Stimulated activated memory B cell treated with anti-CD40 and anti-IgM and Interleukin-4, amounts not matched to agents 10 μg/mL and 1 μg/mL and 100 μg/mL, for 72 hours (primary cell): ENCODE results near the gene AUTS2.

ENCODE experiments used
- ATAC-seq: fragments of 150-1000 bp; cut with Tn5 transposase; 2 replicates; pipeline ENCODE4 v1.10.0; 2021
- H3K27ac Mint-ChIP-seq: one replicate; pipeline ENCODE4 v1.8.0; 2022; ENCODE audit warnings: mild to moderate bottlenecking, mixed read lengths
- H3K27me3 Mint-ChIP-seq: one replicate; pipeline ENCODE4 v1.8.0; 2022; ENCODE audit warnings: mixed read lengths
- H3K36me3 Mint-ChIP-seq: one replicate; pipeline ENCODE4 v1.8.0; 2022; ENCODE audit warnings: mixed read lengths
- H3K4me1 Mint-ChIP-seq: one replicate; pipeline ENCODE4 v1.8.0; 2022; ENCODE audit warnings: mixed read lengths
- H3K4me3 Mint-ChIP-seq: one replicate; pipeline ENCODE4 v1.8.0; 2022; ENCODE audit warnings: mild to moderate bottlenecking, moderate library complexity, mixed read lengths
- H3K9me3 Mint-ChIP-seq: one replicate; pipeline ENCODE4 v1.8.0; 2022; ENCODE audit warnings: mixed read lengths

The AUTS2 gene

GRCh38 chr7:69949122-69949521 is 350.8 kb downstream of the AUTS2 start:
- Mint-ChIP-seq H3K27ac (no peak overlapping the region), H3K4me3 (no peak overlapping the region), H3K4me1 (peaks cover 14% of the 10 kb centered on the region), H3K27me3 (no peaks in the 10 kb centered on the region), H3K9me3 (no peaks in the 10 kb centered on the region), H3K36me3 (no peaks in the 10 kb centered on the region)
- no peak for ATAC-seq

- no peaks in the 10 kb centered on the region for H3K27me3 Mint-ChIP-seq
- no peaks in the 10 kb centered on the region for H3K36me3 Mint-ChIP-seq
- H3K27ac Mint-ChIP-seq = no peak overlapping the region
- ATAC-seq = no peak
- peaks cover 29% of the 10 kb centered on the region for H3K4me1 Mint-ChIP-seq
- H3K9me3 Mint-ChIP-seq = no peaks in the 10 kb centered on the region
- no peak overlapping the region for H3K4me3 Mint-ChIP-seq
These were observed 353.2 kb downstream of the AUTS2 start for GRCh38 chr7:69951458-69951857.

GRCh38 chr7:69953136-69954067 is 355.1 kb downstream of the AUTS2 start:
- Mint-ChIP-seq H3K4me3 (peak overlapping the region; percentile 41), H3K27ac (peak overlapping the region; percentile 87), H3K36me3 (no peaks in the 10 kb centered on the region), H3K27me3 (no peaks in the 10 kb centered on the region), H3K4me1 (peaks cover 29% of the 10 kb centered on the region), H3K9me3 (no peaks in the 10 kb centered on the region)
- ATAC-seq = peak; percentile 93

- peaks cover 34% of the 10 kb centered on the region for H3K4me1 Mint-ChIP-seq
- H3K27ac Mint-ChIP-seq = no peak overlapping the region
- H3K4me3 Mint-ChIP-seq = no peak overlapping the region
- no peaks in the 10 kb centered on the region for H3K9me3 Mint-ChIP-seq
- H3K27me3 Mint-ChIP-seq = no peaks in the 10 kb centered on the region
- ATAC-seq = no peak
- no peaks in the 10 kb centered on the region for H3K36me3 Mint-ChIP-seq
These were observed 358.3 kb downstream of the AUTS2 start for GRCh38 chr7:69956541-69956940.

- no peak for ATAC-seq
- no peaks in the 10 kb centered on the region for H3K36me3 Mint-ChIP-seq
- no peak overlapping the region for H3K4me3 Mint-ChIP-seq
- peaks cover 43% of the 10 kb centered on the region for H3K4me1 Mint-ChIP-seq
- no peaks in the 10 kb centered on the region for H3K9me3 Mint-ChIP-seq
- H3K27ac Mint-ChIP-seq = no peak overlapping the region
- no peaks in the 10 kb centered on the region for H3K27me3 Mint-ChIP-seq
These were observed 359.4 kb downstream of the AUTS2 start for GRCh38 chr7:69957661-69958060.

- Mint-ChIP-seq H3K4me3 (no peak overlapping the region), H3K27me3 (no peaks in the 10 kb centered on the region), H3K9me3 (no peaks in the 10 kb centered on the region), H3K36me3 (no peaks in the 10 kb centered on the region), H3K27ac (peak overlapping the region; percentile 0), H3K4me1 (peaks cover 37% of the 10 kb centered on the region)
- no peak for ATAC-seq
These were observed 361.7 kb downstream of the AUTS2 start for GRCh38 chr7:69959789-69960499.

- Mint-ChIP-seq H3K27me3 (no peaks in the 10 kb centered on the region), H3K4me1 (peaks cover 33% of the 10 kb centered on the region), H3K27ac (no peak overlapping the region), H3K4me3 (no peak overlapping the region), H3K9me3 (no peaks in the 10 kb centered on the region), H3K36me3 (no peaks in the 10 kb centered on the region)
- ATAC-seq = no peak
These were observed 363.2 kb downstream of the AUTS2 start for GRCh38 chr7:69961436-69961835.

- H3K27me3 Mint-ChIP-seq = no peaks in the 10 kb centered on the region
- H3K27ac Mint-ChIP-seq = peak overlapping the region; percentile 66
- peaks cover 34% of the 10 kb centered on the region for H3K4me1 Mint-ChIP-seq
- peak overlapping the region; percentile 66 for H3K4me3 Mint-ChIP-seq
- no peaks in the 10 kb centered on the region for H3K36me3 Mint-ChIP-seq
- peak; percentile 70 for ATAC-seq
- H3K9me3 Mint-ChIP-seq = no peaks in the 10 kb centered on the region
These were observed 364.2 kb downstream of the AUTS2 start for GRCh38 chr7:69962186-69963065.

- ATAC-seq = no peak
- H3K27ac Mint-ChIP-seq = peak overlapping the region; percentile 66
- H3K4me3 Mint-ChIP-seq = no peak overlapping the region
These were observed 365.1 kb downstream of the AUTS2 start for GRCh38 chr7:69963393-69963792.

GRCh38 chr7:69966766-69967591 is 368.7 kb downstream of the AUTS2 start:
- H3K4me1 Mint-ChIP-seq = peaks cover 35% of the 10 kb centered on the region
- no peak overlapping the region for H3K27ac Mint-ChIP-seq
- no peaks in the 10 kb centered on the region for H3K9me3 Mint-ChIP-seq
- H3K4me3 Mint-ChIP-seq = no peak overlapping the region
- H3K27me3 Mint-ChIP-seq = no peaks in the 10 kb centered on the region
- no peak for ATAC-seq
- no peaks in the 10 kb centered on the region for H3K36me3 Mint-ChIP-seq

More at GRCh38 chr7:69963393-69963792, 365.1 kb downstream of the AUTS2 start:
- no peaks in the 10 kb centered on the region for H3K27me3 Mint-ChIP-seq
- no peaks in the 10 kb centered on the region for H3K9me3 Mint-ChIP-seq
- H3K36me3 Mint-ChIP-seq = no peaks in the 10 kb centered on the region
- peaks cover 44% of the 10 kb centered on the region for H3K4me1 Mint-ChIP-seq

GRCh38 chr7:69967689-69968450 is 369.6 kb downstream of the AUTS2 start:
- H3K27ac Mint-ChIP-seq = no peak overlapping the region
- no peaks in the 10 kb centered on the region for H3K9me3 Mint-ChIP-seq
- H3K4me1 Mint-ChIP-seq = peaks cover 26% of the 10 kb centered on the region
- H3K36me3 Mint-ChIP-seq = no peaks in the 10 kb centered on the region
- no peak for ATAC-seq
- no peak overlapping the region for H3K4me3 Mint-ChIP-seq
- no peaks in the 10 kb centered on the region for H3K27me3 Mint-ChIP-seq

GRCh38 chr7:69968969-69969556 is 370.8 kb downstream of the AUTS2 start:
- Mint-ChIP-seq H3K4me1 (peaks cover 27% of the 10 kb centered on the region), H3K27me3 (no peaks in the 10 kb centered on the region), H3K36me3 (no peaks in the 10 kb centered on the region), H3K27ac (no peak overlapping the region), H3K9me3 (no peaks in the 10 kb centered on the region), H3K4me3 (no peak overlapping the region)
- no peak for ATAC-seq

GRCh38 chr7:69981646-69982045 is 383.4 kb downstream of the AUTS2 start:
- peaks cover 2% of the 10 kb centered on the region for H3K9me3 Mint-ChIP-seq
- no peak overlapping the region for H3K4me3 Mint-ChIP-seq
- peaks cover 5% of the 10 kb centered on the region for H3K4me1 Mint-ChIP-seq
- no peaks in the 10 kb centered on the region for H3K36me3 Mint-ChIP-seq
- no peak overlapping the region for H3K27ac Mint-ChIP-seq
- no peaks in the 10 kb centered on the region for H3K27me3 Mint-ChIP-seq
- no peak for ATAC-seq
